Gastroesophageal sphincter (tissue), 3 donors: ENCODE data around the gene WDR46.

Experiments
- EP300 ChIP-seq: sonication (generic); formaldehyde crosslinking; IDR thresholded peaks from one replicate; pipeline ENCODE4 v1.6.1; 2017; ENCODE audit warnings: antibody characterized with exemption, mild to moderate bottlenecking
- TF ChIP-seq, protein P1 (sequence below), 4 experiments: fragments of 200-600 bp in 2 of 4; fragments of 450-650 bp in 2 of 4; sonication (generic) in 1 of 4; IDR thresholded peaks; one replicate each; pipeline ENCODE4 v1.5.1; 2017 to 2019; ENCODE audit warnings: antibody characterized with exemption in 4 of 4, mild to moderate bottlenecking in 2 of 4, moderate library complexity in 2 of 4

DNA sequence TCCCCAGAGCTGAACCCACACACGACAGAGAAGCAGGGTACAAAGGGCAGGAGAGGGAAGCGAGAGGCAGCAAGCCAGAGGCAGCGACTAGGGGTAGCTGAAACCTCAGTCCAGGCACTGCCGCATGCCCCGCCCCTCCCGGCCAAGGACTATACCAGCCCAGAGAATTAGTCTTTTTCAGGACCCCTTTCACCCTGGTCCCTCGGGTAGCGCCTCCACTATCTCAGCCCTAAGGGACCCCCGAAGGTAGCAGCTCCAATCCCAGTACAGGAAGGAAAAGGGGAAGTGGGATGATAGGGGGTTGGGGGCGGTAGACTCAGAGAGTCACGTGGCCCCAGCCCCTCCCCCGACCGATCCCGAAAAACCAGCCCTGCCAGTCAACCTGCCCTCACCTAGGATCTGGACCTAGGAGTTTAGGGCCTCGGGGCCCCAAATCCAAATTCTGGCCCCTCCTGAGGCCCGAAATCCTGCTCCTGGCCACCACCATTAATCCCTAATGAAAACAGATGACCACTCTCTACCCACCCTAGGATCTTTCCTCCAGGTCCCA is 8.4 kb upstream of the WDR46 start:
- TF ChIP-seq, protein P1, sequence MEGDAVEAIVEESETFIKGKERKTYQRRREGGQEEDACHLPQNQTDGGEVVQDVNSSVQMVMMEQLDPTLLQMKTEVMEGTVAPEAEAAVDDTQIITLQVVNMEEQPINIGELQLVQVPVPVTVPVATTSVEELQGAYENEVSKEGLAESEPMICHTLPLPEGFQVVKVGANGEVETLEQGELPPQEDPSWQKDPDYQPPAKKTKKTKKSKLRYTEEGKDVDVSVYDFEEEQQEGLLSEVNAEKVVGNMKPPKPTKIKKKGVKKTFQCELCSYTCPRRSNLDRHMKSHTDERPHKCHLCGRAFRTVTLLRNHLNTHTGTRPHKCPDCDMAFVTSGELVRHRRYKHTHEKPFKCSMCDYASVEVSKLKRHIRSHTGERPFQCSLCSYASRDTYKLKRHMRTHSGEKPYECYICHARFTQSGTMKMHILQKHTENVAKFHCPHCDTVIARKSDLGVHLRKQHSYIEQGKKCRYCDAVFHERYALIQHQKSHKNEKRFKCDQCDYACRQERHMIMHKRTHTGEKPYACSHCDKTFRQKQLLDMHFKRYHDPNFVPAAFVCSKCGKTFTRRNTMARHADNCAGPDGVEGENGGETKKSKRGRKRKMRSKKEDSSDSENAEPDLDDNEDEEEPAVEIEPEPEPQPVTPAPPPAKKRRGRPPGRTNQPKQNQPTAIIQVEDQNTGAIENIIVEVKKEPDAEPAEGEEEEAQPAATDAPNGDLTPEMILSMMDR (IDR thresholded peaks at IDR 0.05) = no peak
- TF ChIP-seq EP300 = no peak
